Fibroblast of mammary gland (primary cell): ENCODE data around the gene TMEM184A.

Experiments used
- DNase-seq: peaks from one replicate; pipeline ENCODE4 v3.0.0-alpha.2; 2010; ENCODE audit warnings: low read depth
- H3K4me3 ChIP-seq: 2 replicates; pipeline ENCODE4 v1.5.1; 2011; ENCODE audit warnings: low read depth, mild to moderate bottlenecking, low read length, moderate library complexity; ENCODE audit not compliant: control insufficient read depth
- CTCF ChIP-seq: conservative IDR thresholded peaks from 2 replicates; pipeline ENCODE4 v1.5.1; 2011; ENCODE audit warnings: low read depth, low read length, inconsistent platforms; ENCODE audit not compliant: control insufficient read depth, insufficient read depth

Gene TMEM184A

DNA sequence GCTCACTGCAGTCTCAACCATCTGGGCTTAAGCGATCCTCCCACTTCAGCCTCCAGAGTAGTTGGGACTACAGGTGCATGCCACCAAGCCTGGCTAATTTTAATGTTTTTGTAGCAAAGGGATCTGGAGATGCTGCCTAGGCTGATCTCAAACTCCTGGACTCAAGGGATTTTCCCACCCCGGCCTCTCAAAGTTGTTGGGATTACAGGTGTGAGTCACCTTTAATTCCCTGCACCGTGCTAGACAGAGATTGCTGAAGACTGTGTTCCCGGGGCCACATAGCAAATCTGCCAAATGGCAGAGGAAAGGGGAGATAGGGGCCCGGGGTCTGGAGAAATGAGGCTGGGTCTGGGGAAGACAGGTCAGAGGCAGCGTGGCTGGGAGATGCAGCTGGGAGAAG, 34.5 kb upstream of the TMEM184A start:
- H3K4me3 ChIP-seq, result no peak overlapping the region
- no peak for DNase-seq
- TF ChIP-seq CTCF, result no peak

DNA sequence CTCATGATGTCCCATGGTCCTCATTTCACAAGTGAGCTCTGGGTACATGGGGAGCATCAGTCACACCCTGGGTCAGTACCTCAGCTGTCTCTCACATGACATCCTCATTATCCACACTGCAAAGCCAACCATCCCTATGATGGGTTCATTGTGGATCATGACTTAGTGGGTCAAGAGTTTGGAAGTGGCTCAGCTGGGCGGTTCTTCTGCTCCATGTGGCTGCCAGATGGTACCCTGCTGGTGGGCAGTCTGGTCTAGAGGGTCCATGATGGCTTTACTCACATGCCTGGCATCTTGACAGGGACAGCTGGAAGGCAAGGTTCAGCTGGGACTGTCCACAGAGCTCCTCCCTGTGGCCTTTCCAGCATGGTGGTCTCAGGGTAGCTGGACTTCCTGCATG, 33.0 kb upstream of the TMEM184A start:
- TF ChIP-seq CTCF, result no peak
- no peak for DNase-seq
- no peak overlapping the region for H3K4me3 ChIP-seq

GRCh38 chr7:1587738-1588137, 31.7 kb upstream of the TMEM184A start:
- no peak for DNase-seq
- H3K4me3 ChIP-seq, result no peak overlapping the region
- TF ChIP-seq CTCF, result no peak

- no peak overlapping the region for H3K4me3 ChIP-seq
- no peak for DNase-seq
- no peak for TF ChIP-seq CTCF
Measured at GRCh38 chr7:1586827-1587705, 31.1 kb upstream of the TMEM184A start.

- no peak for DNase-seq
- no peak for TF ChIP-seq CTCF
- no peak overlapping the region for H3K4me3 ChIP-seq
Measured at GRCh38 chr7:1586126-1586826, 30.3 kb upstream of the TMEM184A start.

GRCh38 chr7:1585142-1585981, 29.4 kb upstream of the TMEM184A start:
- TF ChIP-seq CTCF, result no peak
- H3K4me3 ChIP-seq, result no peak overlapping the region
- no peak for DNase-seq
